ENCODE measurements around the gene PLXNA4.

Gene PLXNA4

DNA sequence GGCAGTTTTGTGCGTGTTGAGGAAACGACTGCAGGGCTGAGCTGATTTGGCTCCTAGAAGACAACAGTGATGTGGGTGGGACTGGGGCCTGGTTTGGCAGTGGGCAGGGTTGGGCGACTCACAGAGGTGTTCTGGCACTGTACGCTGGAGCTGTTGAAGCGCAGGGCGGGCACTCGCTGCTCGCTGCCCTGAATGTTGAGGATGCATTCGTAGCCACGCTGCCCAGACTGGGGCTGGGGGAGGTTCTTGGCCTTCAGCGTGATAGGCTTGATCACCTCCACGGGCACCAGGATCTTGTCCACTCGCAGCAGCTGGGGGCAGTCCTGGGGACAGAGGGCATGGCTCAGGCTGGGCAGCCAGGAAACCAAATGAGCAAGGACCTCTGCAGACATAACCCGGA, 365.4 kb downstream of the PLXNA4 start:
- Histone ChIP-seq H4K20me1 (ENCODE audit: low read depth, low read length) (no peaks in the 10 kb centered on the region), H3K9me2 (replicated peaks; ENCODE audit: insufficient read depth, low read length) (no peaks in the 10 kb centered on the region), H3K36me3 (ENCODE audit: low read length) (no peaks in the 10 kb centered on the region), H3K79me2 (ENCODE audit: insufficient read depth, low read length) (no peaks in the 10 kb centered on the region), H3K4me3 (ENCODE audit: insufficient read depth, low read length, poor library complexity, severe bottlenecking) (no peak overlapping the region), H2AFZ (ENCODE audit: low read depth, low read length, severe bottlenecking) (no peak overlapping the region), H3K9me3 (ENCODE audit: insufficient read depth, low read length) (no peaks in the 10 kb centered on the region), H3F3A (ENCODE audit: insufficient read depth) (no peaks in the 10 kb centered on the region), H3K27ac (ENCODE audit: low read depth, low read length) (no peak overlapping the region), H3K27me3 (ENCODE audit: low read length) (no peaks in the 10 kb centered on the region), H3K9ac (ENCODE audit: low read length) (no peak overlapping the region), H3K4me2 (ENCODE audit: low read depth, low read length, poor library complexity, severe bottlenecking) (no peak overlapping the region)
- no peak for TF ChIP-seq EZH2phosphoT487 (conservative IDR thresholded peaks at IDR 0.05; ENCODE audit: low read length)
- TF ChIP-seq CTCF (IDR thresholded peaks at IDR 0.05; ENCODE audit: insufficient read depth, low read length, poor library complexity, severe bottlenecking) = no peak

DNA sequence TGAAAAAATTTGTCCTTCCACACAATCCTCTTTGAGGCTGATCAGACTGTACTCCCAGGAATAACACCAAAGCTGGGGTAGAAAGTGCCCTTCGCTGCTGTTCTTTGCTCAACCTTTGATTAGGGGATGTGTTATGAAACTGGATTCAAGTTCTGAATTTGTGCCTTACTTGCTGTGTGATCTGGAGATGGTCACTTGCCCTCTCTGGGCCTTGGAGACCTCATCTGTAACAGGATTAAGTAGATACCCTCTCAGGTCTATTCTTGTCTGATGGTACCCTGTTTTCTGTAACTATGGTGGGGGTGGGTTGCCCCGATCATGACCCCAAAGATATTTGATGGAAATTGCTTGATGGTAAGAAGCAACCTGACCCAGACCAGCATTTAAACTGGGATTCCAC, 368.5 kb downstream of the PLXNA4 start:
- H2AFZ ChIP-seq (ENCODE audit: low read depth, low read length, severe bottlenecking) = no peak overlapping the region
- no peaks in the 10 kb centered on the region for H3K36me3 ChIP-seq (ENCODE audit: low read length)
- no peaks in the 10 kb centered on the region for H3F3A ChIP-seq (ENCODE audit: insufficient read depth)
- no peaks in the 10 kb centered on the region for H3K9me2 ChIP-seq (replicated peaks; ENCODE audit: insufficient read depth, low read length)
- no peaks in the 10 kb centered on the region for H3K27me3 ChIP-seq (ENCODE audit: low read length)
- no peak overlapping the region for H3K27ac ChIP-seq (ENCODE audit: low read depth, low read length)
- H3K9ac ChIP-seq (ENCODE audit: low read length) = no peak overlapping the region
- H4K20me1 ChIP-seq (ENCODE audit: low read depth, low read length) = no peaks in the 10 kb centered on the region
- no peaks in the 10 kb centered on the region for H3K9me3 ChIP-seq (ENCODE audit: insufficient read depth, low read length)
- H3K4me3 ChIP-seq (ENCODE audit: insufficient read depth, low read length, poor library complexity, severe bottlenecking) = no peak overlapping the region
- TF ChIP-seq CTCF (IDR thresholded peaks at IDR 0.05; ENCODE audit: insufficient read depth, low read length, poor library complexity, severe bottlenecking) (no peak), EZH2phosphoT487 (conservative IDR thresholded peaks at IDR 0.05; ENCODE audit: low read length) (no peak)
- no peak overlapping the region for H3K4me2 ChIP-seq (ENCODE audit: low read depth, low read length, poor library complexity, severe bottlenecking)
- no peaks in the 10 kb centered on the region for H3K79me2 ChIP-seq (ENCODE audit: insufficient read depth, low read length)

- Histone ChIP-seq H3K36me3 (ENCODE audit: low read length) (no peaks in the 10 kb centered on the region), H3K79me2 (ENCODE audit: insufficient read depth, low read length) (no peaks in the 10 kb centered on the region), H2AFZ (ENCODE audit: low read depth, low read length, severe bottlenecking) (no peak overlapping the region), H3F3A (ENCODE audit: insufficient read depth) (no peaks in the 10 kb centered on the region), H3K9me2 (replicated peaks; ENCODE audit: insufficient read depth, low read length) (no peaks in the 10 kb centered on the region), H3K9ac (ENCODE audit: low read length) (no peak overlapping the region), H3K4me2 (ENCODE audit: low read depth, low read length, poor library complexity, severe bottlenecking) (no peak overlapping the region), H3K9me3 (ENCODE audit: insufficient read depth, low read length) (no peaks in the 10 kb centered on the region), H3K27ac (ENCODE audit: low read depth, low read length) (no peak overlapping the region), H3K4me3 (ENCODE audit: insufficient read depth, low read length, poor library complexity, severe bottlenecking) (no peak overlapping the region), H4K20me1 (ENCODE audit: low read depth, low read length) (no peaks in the 10 kb centered on the region), H3K27me3 (ENCODE audit: low read length) (no peaks in the 10 kb centered on the region)
- TF ChIP-seq EZH2phosphoT487 (conservative IDR thresholded peaks at IDR 0.05; ENCODE audit: low read length) (no peak), CTCF (IDR thresholded peaks at IDR 0.05; ENCODE audit: insufficient read depth, low read length, poor library complexity, severe bottlenecking) (no peak)
These were observed 369.1 kb downstream of the PLXNA4 start for GRCh38 chr7:132207211-132207610.

DNA sequence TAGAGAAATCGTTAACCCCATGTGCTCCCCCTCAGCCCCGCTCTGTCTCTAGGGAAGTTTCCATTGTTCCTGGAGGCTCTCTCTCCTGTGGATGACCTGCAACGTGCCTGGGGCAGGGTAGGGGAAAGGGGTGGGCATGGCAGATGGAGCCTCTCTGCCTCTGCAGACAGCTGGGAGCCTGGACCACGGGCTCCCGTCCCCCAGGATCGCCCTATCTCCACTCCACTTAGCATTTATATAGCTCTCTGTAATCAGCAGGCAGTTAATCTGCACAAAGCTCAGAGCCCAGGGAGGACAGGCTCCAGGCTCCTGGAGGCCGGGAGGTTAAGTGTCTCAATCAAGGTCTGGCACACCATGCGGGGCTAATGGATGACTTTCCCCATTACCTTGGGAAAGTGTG, 369.7 kb downstream of the PLXNA4 start:
- H3F3A ChIP-seq (ENCODE audit: insufficient read depth) = no peaks in the 10 kb centered on the region
- no peak overlapping the region for H3K9ac ChIP-seq (ENCODE audit: low read length)
- no peak overlapping the region for H2AFZ ChIP-seq (ENCODE audit: low read depth, low read length, severe bottlenecking)
- no peaks in the 10 kb centered on the region for H3K9me3 ChIP-seq (ENCODE audit: insufficient read depth, low read length)
- H3K27me3 ChIP-seq (ENCODE audit: low read length) = no peaks in the 10 kb centered on the region
- TF ChIP-seq EZH2phosphoT487 (conservative IDR thresholded peaks at IDR 0.05; ENCODE audit: low read length) (no peak), CTCF (IDR thresholded peaks at IDR 0.05; ENCODE audit: insufficient read depth, low read length, poor library complexity, severe bottlenecking) (no peak)
- no peak overlapping the region for H3K27ac ChIP-seq (ENCODE audit: low read depth, low read length)
- H3K4me2 ChIP-seq (ENCODE audit: low read depth, low read length, poor library complexity, severe bottlenecking) = no peak overlapping the region
- no peaks in the 10 kb centered on the region for H3K36me3 ChIP-seq (ENCODE audit: low read length)
- H3K4me3 ChIP-seq (ENCODE audit: insufficient read depth, low read length, poor library complexity, severe bottlenecking) = no peak overlapping the region
- H4K20me1 ChIP-seq (ENCODE audit: low read depth, low read length) = no peaks in the 10 kb centered on the region
- H3K9me2 ChIP-seq (replicated peaks; ENCODE audit: insufficient read depth, low read length) = no peaks in the 10 kb centered on the region
- no peaks in the 10 kb centered on the region for H3K79me2 ChIP-seq (ENCODE audit: insufficient read depth, low read length)
